ENCODE data around the gene ANKMY1.
"Not testable (repeated sequence)": the region's sequence is repeated elsewhere in the genome, so short reads cannot be mapped to it uniquely, and the experiment has no call there.

ANKMY1 gene

DNA sequence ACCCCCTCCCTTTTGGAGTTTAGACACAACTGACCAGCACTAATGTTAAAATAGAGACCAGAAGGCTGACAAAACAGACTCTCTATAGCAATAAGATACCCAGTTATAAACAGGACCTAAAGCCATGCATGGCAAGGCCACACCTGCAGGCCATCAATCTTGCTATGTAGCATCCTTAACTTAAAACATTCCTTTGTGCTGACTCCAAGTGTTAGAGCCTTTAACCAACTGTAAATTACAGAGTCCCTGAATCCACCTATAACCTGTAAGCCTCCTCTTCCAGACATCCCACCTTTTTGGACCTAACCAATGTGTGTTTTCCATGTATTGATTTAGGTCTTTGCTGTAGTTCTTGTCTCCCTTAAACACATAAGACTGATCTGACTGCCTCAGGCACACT, 17.9 kb downstream of the ANKMY1 start:
- TF ChIP-seq, protein P1, sequence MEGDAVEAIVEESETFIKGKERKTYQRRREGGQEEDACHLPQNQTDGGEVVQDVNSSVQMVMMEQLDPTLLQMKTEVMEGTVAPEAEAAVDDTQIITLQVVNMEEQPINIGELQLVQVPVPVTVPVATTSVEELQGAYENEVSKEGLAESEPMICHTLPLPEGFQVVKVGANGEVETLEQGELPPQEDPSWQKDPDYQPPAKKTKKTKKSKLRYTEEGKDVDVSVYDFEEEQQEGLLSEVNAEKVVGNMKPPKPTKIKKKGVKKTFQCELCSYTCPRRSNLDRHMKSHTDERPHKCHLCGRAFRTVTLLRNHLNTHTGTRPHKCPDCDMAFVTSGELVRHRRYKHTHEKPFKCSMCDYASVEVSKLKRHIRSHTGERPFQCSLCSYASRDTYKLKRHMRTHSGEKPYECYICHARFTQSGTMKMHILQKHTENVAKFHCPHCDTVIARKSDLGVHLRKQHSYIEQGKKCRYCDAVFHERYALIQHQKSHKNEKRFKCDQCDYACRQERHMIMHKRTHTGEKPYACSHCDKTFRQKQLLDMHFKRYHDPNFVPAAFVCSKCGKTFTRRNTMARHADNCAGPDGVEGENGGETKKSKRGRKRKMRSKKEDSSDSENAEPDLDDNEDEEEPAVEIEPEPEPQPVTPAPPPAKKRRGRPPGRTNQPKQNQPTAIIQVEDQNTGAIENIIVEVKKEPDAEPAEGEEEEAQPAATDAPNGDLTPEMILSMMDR (IDR thresholded peaks at IDR 0.05; ENCODE audit: control insufficient read depth, extremely low read depth, insufficient read depth), result no peak
- no peak for DNase-seq (ENCODE audit: low read depth)
- no peak overlapping the region for H3K4me3 ChIP-seq (ENCODE audit: low read depth, low read length)

DNA sequence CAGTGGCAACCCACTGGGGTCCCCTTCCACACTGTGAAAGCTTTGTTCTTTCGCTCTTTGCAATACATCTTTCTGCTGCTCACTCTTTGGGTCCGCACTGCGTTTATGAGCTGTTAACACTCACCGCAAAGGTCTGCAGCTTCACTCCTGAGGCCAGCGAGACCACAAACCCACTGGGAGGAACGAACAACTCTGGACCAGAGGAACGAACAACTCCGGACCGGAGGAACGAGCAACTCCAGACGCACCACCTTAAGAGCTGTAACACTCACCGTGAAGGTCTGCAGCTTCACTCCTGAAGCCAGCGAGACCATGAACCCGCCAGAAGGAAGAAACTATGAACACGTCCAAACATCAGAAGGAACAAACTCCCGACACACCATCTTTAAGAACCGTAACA, 18.7 kb downstream of the ANKMY1 start:
- H3K4me3 ChIP-seq (ENCODE audit: low read depth, low read length); DNase-seq (ENCODE audit: low read depth): not testable (repeated sequence)

DNA sequence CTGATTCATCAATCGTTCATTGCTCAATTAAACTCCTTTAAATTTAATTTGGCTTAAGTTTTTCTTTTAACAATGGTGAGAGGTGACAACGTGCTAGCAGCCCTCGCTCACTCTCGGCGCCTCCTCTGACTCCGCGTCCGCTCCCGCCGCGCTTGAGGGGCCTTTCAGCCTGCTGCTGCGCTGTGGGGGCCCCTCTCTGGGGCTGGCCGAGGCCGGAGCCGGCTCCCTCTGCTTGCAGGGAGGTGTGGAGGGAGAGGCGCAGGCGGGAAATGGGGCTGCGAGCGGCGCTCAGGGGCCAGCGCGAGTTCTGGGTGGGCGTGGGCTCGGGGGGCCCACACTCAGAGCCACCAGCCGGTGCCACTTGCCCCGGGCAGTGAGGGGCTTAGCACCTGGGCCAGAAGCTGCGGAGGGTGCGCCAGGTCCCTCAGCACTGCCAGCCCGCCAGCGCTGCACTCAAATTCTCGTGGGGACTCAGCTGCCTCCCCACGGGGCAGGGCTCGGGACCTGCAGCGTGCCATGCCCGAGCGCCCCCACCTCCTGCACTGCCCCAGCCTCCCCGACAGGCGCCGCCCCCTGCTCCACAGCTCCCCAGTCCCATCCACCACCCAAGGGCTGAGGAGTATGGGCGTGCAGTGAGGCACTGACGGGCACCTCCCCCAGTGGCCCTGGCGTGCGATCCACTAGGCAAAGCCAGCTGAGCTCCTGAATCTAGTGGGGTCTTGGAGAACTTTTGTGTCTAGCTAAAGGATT, 19.6 kb downstream of the ANKMY1 start:
- H3K4me3 ChIP-seq (ENCODE audit: low read depth, low read length), result no peak overlapping the region
- TF ChIP-seq, protein P1 (IDR thresholded peaks at IDR 0.05; ENCODE audit: control insufficient read depth, extremely low read depth, insufficient read depth), result no peak
- no peak for DNase-seq (ENCODE audit: low read depth)

DNA sequence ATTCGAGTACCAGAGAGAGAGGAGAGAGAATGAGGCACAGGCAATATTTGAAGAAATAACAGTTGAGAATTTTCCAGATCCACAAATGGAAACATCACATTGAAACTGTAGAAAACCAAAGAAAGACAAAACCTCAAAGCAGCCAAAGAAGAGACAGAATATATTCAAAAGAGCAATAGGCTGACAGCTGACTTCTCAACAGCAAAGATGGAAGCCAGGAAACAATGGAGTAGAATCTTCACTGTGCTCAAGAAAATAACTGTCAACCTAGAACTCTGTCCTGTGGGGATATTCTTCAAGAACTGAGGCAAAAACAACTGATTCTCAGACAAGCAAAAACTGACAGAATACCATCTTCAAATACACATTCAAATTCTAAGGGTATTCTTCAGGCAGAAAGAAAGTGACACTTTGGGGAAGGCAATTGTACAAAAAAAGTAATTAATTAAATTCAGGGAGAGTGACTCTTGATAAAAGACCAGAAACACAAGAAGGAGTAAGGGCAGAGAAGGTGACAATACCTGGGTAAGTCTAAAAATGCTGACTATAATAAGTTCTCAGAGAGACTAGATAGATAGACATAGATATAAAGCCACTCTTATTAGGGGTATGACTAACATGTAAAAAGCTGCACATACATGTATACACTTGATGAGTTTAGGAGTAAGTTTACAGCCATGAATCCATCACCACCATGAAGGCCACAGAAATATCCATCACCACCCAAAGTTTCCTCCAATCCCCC, 25.6 kb downstream of the ANKMY1 start:
- no peak for DNase-seq (ENCODE audit: low read depth)

DNA sequence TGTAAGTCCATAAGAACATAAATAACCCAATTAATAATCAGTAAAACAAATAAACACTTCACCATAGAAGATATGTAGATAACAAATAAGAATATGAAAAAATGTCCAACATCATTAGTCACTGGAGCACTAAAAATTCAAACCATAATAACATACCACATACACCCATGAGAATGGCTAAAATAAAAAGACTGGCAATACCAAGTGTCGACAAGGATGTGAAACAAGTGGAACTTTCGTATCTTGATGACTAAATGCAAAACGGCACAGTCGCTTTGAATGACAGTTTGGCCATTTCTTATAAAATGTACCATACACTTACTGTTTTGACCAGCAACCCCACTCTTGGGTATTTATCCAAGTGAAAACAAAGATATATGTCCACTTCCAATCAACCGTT, 26.8 kb downstream of the ANKMY1 start:
- TF ChIP-seq, protein P1 (IDR thresholded peaks at IDR 0.05; ENCODE audit: control insufficient read depth, extremely low read depth, insufficient read depth), result no peak
- no peak for DNase-seq (ENCODE audit: low read depth)
- no peak overlapping the region for H3K4me3 ChIP-seq (ENCODE audit: low read depth, low read length)

More for the DNA sequence above, 25.6 kb downstream of the ANKMY1 start:
- TF ChIP-seq, protein P1 (IDR thresholded peaks at IDR 0.05; ENCODE audit: control insufficient read depth, extremely low read depth, insufficient read depth), result no peak
- no peak overlapping the region for H3K4me3 ChIP-seq (ENCODE audit: low read depth, low read length)

DNA sequence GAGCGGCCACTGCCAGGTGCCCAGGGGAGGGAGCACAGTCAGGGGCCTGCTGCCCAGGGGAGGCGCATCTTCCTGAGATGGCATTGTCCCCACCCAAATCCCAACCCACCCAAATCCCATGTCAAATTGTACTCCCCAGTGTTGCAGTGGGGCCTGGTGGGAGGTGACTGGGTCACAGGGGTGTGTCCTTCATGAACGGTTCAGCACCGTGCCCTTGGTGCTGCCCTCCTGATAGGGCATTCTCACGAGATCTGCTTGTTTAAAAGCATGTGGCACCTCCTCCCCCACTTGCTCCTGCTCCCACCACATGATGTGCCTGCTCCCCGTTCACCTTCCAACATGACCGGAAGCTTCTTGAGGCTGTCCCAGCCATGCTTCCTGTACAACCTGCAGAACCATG, 27.6 kb downstream of the ANKMY1 start:
- H3K4me3 ChIP-seq (ENCODE audit: low read depth, low read length), result no peak overlapping the region
- TF ChIP-seq, protein P1 (IDR thresholded peaks at IDR 0.05; ENCODE audit: control insufficient read depth, extremely low read depth, insufficient read depth), result no peak
- DNase-seq (ENCODE audit: low read depth), result no peak

DNA sequence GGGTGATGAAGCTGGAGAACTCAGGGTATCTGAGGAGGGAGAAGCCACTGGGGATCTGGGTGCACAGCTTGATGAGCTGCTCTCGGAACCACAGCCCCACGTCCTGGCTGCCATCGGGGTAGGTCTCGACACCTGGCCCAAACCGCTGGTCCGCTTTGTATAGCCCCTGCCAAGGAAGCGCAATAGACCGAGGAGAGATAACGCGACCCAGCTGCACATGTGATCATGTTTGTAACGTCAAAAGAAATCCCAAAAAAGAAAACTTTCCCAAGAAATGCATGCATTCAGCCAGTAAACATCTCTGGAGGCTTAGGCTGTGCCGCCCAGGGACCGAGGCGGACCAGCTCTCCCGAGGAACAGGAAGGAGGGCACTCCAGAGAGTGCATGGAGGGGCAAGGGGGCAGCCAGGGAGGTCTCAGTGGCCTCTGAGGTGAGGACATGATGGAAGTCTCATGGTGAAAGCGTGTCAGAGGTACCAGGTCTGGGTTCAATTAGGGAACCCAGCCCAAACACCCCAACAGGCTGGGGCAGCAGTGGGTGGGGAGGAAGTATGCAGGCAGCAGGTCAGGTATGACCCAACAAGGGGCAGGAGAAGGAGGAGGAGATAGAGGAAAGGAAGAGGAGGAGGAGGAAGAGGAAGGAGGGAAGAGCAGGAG, 28.3 kb downstream of the ANKMY1 start:
- no peak overlapping the region for H3K4me3 ChIP-seq (ENCODE audit: low read depth, low read length)
- TF ChIP-seq, protein P1 (IDR thresholded peaks at IDR 0.05; ENCODE audit: control insufficient read depth, extremely low read depth, insufficient read depth), result no peak
- no peak for DNase-seq (ENCODE audit: low read depth)
